ENCODE data around the gene NR3C1.
A peak's percentile ranks its signal among the peaks of the same experiment; 100 is the strongest.

The NR3C1 gene

DNA sequence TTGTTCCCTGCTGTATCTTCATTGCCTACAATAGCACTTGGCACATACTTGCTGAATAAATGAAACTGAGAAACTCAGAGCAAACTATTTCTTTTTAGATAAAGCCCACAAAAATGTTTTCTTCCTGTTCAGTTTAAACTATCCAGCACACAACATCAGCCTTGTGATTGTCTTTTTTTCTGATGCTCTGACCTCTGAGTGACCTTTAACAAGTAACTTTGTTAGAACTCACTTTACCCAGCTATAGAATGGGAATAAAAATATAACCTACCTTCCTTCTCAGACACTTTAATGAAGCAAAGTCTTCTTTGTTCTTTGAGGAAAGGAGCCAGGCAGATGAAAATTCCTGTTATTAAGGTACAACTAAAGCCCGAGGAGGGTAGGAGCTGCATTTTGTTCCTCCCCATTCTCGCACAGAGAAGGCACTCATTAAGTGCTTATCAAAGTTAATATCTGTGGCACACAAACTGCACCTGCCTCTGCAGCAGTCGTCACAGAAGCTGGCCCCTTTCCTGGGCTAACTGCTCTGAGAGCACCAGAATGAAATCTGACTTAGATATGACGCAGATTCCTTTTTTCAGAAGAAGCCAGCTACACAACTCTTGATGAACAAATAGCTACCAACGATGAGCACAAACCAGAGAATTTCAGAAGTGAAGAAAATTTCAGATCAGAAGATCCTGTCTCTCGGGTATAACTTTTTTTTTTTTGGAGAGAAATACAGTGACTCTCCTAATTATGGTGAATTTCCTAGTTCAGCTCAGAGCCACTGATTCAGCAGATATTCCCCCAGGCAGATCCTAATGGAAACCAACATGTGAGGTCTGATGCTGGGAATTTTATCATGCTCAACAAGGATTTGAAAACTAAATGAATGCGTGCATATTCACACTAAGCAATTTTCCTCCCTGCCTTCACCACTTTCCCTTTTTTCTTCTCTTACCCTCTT lies 31.0 kb upstream of the NR3C1 start:
- no peak overlapping the region for H3K4me3 ChIP-seq (ENCODE audit: control insufficient read depth, low read depth, low read length)
- DNase-seq (ENCODE audit: low read depth): peak; percentile 59
- TF ChIP-seq, protein P1, sequence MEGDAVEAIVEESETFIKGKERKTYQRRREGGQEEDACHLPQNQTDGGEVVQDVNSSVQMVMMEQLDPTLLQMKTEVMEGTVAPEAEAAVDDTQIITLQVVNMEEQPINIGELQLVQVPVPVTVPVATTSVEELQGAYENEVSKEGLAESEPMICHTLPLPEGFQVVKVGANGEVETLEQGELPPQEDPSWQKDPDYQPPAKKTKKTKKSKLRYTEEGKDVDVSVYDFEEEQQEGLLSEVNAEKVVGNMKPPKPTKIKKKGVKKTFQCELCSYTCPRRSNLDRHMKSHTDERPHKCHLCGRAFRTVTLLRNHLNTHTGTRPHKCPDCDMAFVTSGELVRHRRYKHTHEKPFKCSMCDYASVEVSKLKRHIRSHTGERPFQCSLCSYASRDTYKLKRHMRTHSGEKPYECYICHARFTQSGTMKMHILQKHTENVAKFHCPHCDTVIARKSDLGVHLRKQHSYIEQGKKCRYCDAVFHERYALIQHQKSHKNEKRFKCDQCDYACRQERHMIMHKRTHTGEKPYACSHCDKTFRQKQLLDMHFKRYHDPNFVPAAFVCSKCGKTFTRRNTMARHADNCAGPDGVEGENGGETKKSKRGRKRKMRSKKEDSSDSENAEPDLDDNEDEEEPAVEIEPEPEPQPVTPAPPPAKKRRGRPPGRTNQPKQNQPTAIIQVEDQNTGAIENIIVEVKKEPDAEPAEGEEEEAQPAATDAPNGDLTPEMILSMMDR (conservative IDR thresholded peaks at IDR 0.05; ENCODE audit: control insufficient read depth, insufficient read depth, low read depth, low read length): no peak

DNA sequence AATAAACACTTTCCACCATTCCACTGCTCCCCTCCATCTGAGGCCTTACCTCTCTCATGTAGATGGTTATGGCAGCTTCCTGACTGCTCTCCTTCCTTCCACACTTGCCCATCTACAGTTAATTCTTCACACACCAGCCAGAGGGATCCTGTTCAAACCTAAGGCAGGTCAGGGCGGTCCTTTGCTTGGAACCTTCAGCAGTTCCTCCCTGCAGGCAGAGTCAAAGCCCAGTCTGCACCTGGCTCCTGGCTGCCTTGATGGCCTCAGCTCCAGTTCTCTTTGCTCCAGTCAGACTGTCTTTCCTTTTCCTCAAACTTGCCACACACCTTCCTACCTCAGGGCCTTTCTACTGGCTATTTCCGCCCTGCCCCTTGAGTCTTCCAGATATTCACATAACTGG lies 30.2 kb upstream of the NR3C1 start:
- DNase-seq (ENCODE audit: low read depth): no peak
- TF ChIP-seq, protein P1 (conservative IDR thresholded peaks at IDR 0.05; ENCODE audit: control insufficient read depth, insufficient read depth, low read depth, low read length): no peak
- no peak overlapping the region for H3K4me3 ChIP-seq (ENCODE audit: control insufficient read depth, low read depth, low read length)

DNA sequence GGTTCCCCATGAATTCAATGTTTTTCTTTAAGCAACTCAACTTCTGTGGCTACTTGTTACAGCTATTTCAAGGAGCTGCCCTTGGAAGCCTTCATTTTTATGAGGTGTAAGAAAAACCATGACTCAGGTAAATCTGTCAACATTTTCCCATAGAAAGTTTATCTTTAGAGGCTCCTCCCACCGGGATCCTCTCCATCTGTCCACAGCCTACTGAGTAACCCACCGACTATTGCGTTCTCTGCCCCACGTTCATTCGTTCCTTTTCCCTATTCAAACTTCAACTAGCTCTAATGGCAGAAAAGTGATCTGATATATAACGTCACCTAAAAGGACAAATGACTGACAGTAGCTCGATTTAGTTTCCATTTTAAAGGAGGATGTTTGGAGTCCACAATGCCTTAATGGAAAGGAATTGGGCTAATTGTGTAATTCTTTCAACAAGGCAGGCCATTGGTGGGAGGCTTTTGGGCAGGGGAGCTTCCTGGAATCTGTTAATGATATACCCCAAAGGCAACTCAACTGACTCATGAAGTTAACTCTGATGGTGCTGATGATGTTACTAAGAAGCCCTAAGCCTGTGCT lies 29.3 kb upstream of the NR3C1 start:
- H3K4me3 ChIP-seq (ENCODE audit: control insufficient read depth, low read depth, low read length): no peak overlapping the region
- TF ChIP-seq, protein P1 (conservative IDR thresholded peaks at IDR 0.05; ENCODE audit: control insufficient read depth, insufficient read depth, low read depth, low read length): no peak

DNA sequence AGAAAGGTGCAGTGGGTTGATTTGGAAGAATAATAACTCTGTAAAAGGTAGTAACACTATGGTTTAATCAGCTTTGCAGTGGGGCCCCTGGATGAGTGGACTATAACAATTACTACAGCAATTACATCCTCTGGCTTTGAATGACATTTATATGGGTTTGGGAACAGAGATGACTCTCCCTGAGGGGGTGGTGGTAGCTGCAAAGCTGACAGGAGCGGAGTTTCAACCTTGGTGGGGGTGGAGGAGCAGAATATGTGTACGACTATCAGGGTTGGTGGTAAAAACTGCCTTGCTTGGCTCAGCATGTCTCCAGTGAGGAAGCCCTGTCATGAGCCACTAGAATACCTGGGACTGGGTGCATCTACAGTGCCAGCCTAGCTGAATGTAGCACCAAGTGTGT lies 28.3 kb upstream of the NR3C1 start:
- DNase-seq (ENCODE audit: low read depth): no peak
- TF ChIP-seq, protein P1 (conservative IDR thresholded peaks at IDR 0.05; ENCODE audit: control insufficient read depth, insufficient read depth, low read depth, low read length): no peak
- H3K4me3 ChIP-seq (ENCODE audit: control insufficient read depth, low read depth, low read length): no peak overlapping the region

More for the DNA sequence above, 29.3 kb upstream of the NR3C1 start:
- no peak for DNase-seq (ENCODE audit: low read depth)

DNA sequence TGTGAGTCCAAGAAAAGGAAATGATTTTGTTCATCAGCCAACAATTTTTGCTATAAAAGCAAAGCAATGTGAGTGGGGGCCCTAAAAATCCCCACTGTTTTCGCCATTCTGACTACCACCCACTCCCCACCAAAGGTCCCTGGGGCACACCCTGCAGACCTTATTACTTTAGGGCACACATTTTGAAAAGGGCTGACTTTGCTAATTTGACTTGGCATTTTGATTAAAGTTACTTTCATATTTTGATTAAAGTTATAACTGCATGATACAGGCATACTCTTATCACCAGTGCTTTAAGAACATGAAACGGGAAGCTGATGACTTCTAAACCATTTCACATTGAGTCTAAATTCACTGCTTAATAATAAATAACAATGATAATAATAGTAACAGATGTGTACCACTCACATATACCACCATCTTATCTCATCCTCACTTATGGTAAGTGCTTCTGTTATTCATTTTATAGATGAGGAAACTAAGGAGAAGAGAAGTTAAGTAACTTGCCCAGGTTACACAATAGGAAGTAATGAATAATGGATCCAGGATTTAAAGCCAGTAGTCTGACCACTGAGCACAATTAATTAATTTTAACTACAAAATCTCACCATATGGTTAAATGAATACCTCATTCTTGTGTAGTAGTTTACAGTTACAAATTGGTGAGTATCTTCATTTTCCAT lies 25.4 kb upstream of the NR3C1 start:
- peak; percentile 33 for DNase-seq (ENCODE audit: low read depth)
- no peak overlapping the region for H3K4me3 ChIP-seq (ENCODE audit: control insufficient read depth, low read depth, low read length)
- TF ChIP-seq, protein P1 (conservative IDR thresholded peaks at IDR 0.05; ENCODE audit: control insufficient read depth, insufficient read depth, low read depth, low read length): no peak

DNA sequence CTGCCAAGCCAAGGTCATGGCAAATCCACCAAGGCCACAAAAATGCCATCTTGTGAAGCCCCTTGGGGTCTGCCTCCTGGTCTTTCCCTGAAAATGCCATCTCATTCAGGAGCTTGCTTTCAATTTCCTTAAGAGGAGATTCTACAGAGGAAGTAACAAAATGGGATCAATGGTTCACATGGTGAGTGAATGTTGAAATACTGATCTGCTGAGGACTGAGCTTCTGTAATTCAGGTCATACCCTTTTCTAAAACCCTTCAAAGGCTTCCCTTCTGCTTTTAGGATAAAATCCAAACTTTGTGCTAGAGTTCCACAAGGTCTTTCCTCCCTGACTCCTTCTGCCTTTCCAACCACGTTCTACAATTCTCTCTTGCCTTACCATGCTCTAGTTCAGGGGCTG lies 24.7 kb upstream of the NR3C1 start:
- TF ChIP-seq, protein P1 (conservative IDR thresholded peaks at IDR 0.05; ENCODE audit: control insufficient read depth, insufficient read depth, low read depth, low read length): no peak
- no peak for DNase-seq (ENCODE audit: low read depth)
- H3K4me3 ChIP-seq (ENCODE audit: control insufficient read depth, low read depth, low read length): no peak overlapping the region

Data from fibroblast of mammary gland (primary cell).